ENCODE measurements around the gene RABGAP1L.

RABGAP1L gene

GRCh38 chr1:174301295-174302077 lies 142.2 kb downstream of the RABGAP1L start:
- Histone ChIP-seq H4K91ac (ENCODE audit: low read depth, low read length, poor library complexity) (no peak overlapping the region), H3K4me2 (ENCODE audit: insufficient read depth, low read length, poor library complexity, severe bottlenecking) (no peak overlapping the region), H3K9ac (ENCODE audit: low read depth, low read length, poor library complexity) (no peak overlapping the region), H3K36me3 (replicated peaks in 1 of 2; ENCODE audit: control insufficient read depth in 2 of 2, insufficient read depth in 2 of 2, low read length in 2 of 2) (no peaks in the 10 kb centered on the region), H2BK12ac (ENCODE audit: low read length) (no peak overlapping the region), H2AK5ac (ENCODE audit: low read depth, low read length) (peak overlapping the region; percentile 70), H3K14ac (ENCODE audit: low read length) (no peak overlapping the region), H3K4me1 (ENCODE audit: control insufficient read depth in 2 of 2, insufficient read depth in 1 of 2, low read depth in 1 of 2, low read length in 2 of 2) (no peaks in the 10 kb centered on the region), H2BK5ac (ENCODE audit: low read length) (peak overlapping the region; percentile 11), H4K8ac (ENCODE audit: low read depth, low read length) (no peak overlapping the region), H2BK120ac (ENCODE audit: low read depth, low read length) (no peak overlapping the region), H3K4me3 (ENCODE audit: low read length in 2 of 2) (no peak overlapping the region), H2AFZ (ENCODE audit: low read length) (no peak overlapping the region), H3K18ac (ENCODE audit: low read length) (no peak overlapping the region), H3K9me3 (replicated peaks in 1 of 2; ENCODE audit: control insufficient read depth in 2 of 2, insufficient read depth in 1 of 2, low read depth in 1 of 2, low read length in 2 of 2) (peaks cover 2 to 9% of the 10 kb centered on the region in 2 donors), H3K4ac (ENCODE audit: low read length) (no peak overlapping the region), H3K79me1 (ENCODE audit: low read depth, low read length) (no peaks in the 10 kb centered on the region), H3K27ac (replicated peaks; ENCODE audit: low read length) (no peak overlapping the region), H3K27me3 (ENCODE audit: control insufficient read depth in 3 of 3, insufficient read depth in 3 of 3, low read depth in 1 of 3, low read length in 3 of 3) (no peaks in the 10 kb centered on the region), H2BK15ac (ENCODE audit: low read length) (no peak overlapping the region), H3K23ac (ENCODE audit: low read depth, low read length, poor library complexity) (no peak overlapping the region)
- 100% methylated on average over 1 of the region's 5 CpGs; no CpG with 5 or more reads in 1 of the 2 donors for WGBS, 2 donors (ENCODE audit: extremely low coverage in 2 of 2, insufficient read length in 2 of 2, insufficient replicate concordance in 1 of 2)
- DNase-seq (ENCODE audit: low spot score): no peak

GRCh38 chr1:174308604-174309003 lies 149.3 kb downstream of the RABGAP1L start:
- Histone ChIP-seq H2BK120ac (ENCODE audit: low read depth, low read length) (no peak overlapping the region), H3K9me3 (replicated peaks in 1 of 2; ENCODE audit: control insufficient read depth in 2 of 2, insufficient read depth in 1 of 2, low read depth in 1 of 2, low read length in 2 of 2) (no peaks in the 10 kb centered on the region), H3K4me2 (ENCODE audit: insufficient read depth, low read length, poor library complexity, severe bottlenecking) (no peak overlapping the region), H3K27ac (replicated peaks; ENCODE audit: low read length) (no peak overlapping the region), H2BK15ac (ENCODE audit: low read length) (no peak overlapping the region), H3K79me1 (ENCODE audit: low read depth, low read length) (no peaks in the 10 kb centered on the region), H3K27me3 (ENCODE audit: control insufficient read depth in 3 of 3, insufficient read depth in 3 of 3, low read depth in 1 of 3, low read length in 3 of 3) (no peaks in the 10 kb centered on the region), H3K18ac (ENCODE audit: low read length) (no peak overlapping the region), H3K4me3 (ENCODE audit: low read length in 2 of 2) (no peak overlapping the region), H4K8ac (ENCODE audit: low read depth, low read length) (no peak overlapping the region), H4K91ac (ENCODE audit: low read depth, low read length, poor library complexity) (no peak overlapping the region), H2BK5ac (ENCODE audit: low read length) (no peak overlapping the region), H2BK12ac (ENCODE audit: low read length) (no peak overlapping the region), H3K14ac (ENCODE audit: low read length) (no peak overlapping the region), H3K9ac (ENCODE audit: low read depth, low read length, poor library complexity) (no peak overlapping the region), H3K4ac (ENCODE audit: low read length) (no peak overlapping the region), H3K23ac (ENCODE audit: low read depth, low read length, poor library complexity) (no peak overlapping the region), H2AK5ac (ENCODE audit: low read depth, low read length) (no peak overlapping the region), H3K4me1 (ENCODE audit: control insufficient read depth in 2 of 2, insufficient read depth in 1 of 2, low read depth in 1 of 2, low read length in 2 of 2) (no peaks in the 10 kb centered on the region), H2AFZ (ENCODE audit: low read length) (no peak overlapping the region), H3K36me3 (replicated peaks in 1 of 2; ENCODE audit: control insufficient read depth in 2 of 2, insufficient read depth in 2 of 2, low read length in 2 of 2) (no peaks in the 10 kb centered on the region)
- DNase-seq (ENCODE audit: low spot score): no peak

- Histone ChIP-seq H3K27me3 (ENCODE audit: control insufficient read depth in 3 of 3, insufficient read depth in 3 of 3, low read depth in 1 of 3, low read length in 3 of 3) (no peaks in the 10 kb centered on the region), H2BK12ac (ENCODE audit: low read length) (no peak overlapping the region), H3K9me3 (replicated peaks in 1 of 2; ENCODE audit: control insufficient read depth in 2 of 2, insufficient read depth in 1 of 2, low read depth in 1 of 2, low read length in 2 of 2) (no peaks in the 10 kb centered on the region), H4K8ac (ENCODE audit: low read depth, low read length) (no peak overlapping the region), H2AK5ac (ENCODE audit: low read depth, low read length) (no peak overlapping the region), H3K23ac (ENCODE audit: low read depth, low read length, poor library complexity) (no peak overlapping the region), H3K4ac (ENCODE audit: low read length) (no peak overlapping the region), H3K27ac (replicated peaks; ENCODE audit: low read length) (no peak overlapping the region), H3K4me1 (ENCODE audit: control insufficient read depth in 2 of 2, insufficient read depth in 1 of 2, low read depth in 1 of 2, low read length in 2 of 2) (no peaks in the 10 kb centered on the region), H2AFZ (ENCODE audit: low read length) (no peak overlapping the region), H4K91ac (ENCODE audit: low read depth, low read length, poor library complexity) (no peak overlapping the region), H3K79me1 (ENCODE audit: low read depth, low read length) (no peaks in the 10 kb centered on the region), H3K14ac (ENCODE audit: low read length) (no peak overlapping the region), H2BK120ac (ENCODE audit: low read depth, low read length) (no peak overlapping the region), H3K18ac (ENCODE audit: low read length) (no peak overlapping the region), H3K36me3 (replicated peaks in 1 of 2; ENCODE audit: control insufficient read depth in 2 of 2, insufficient read depth in 2 of 2, low read length in 2 of 2) (no peaks in the 10 kb centered on the region), H3K4me3 (ENCODE audit: low read length in 2 of 2) (no peak overlapping the region), H3K4me2 (ENCODE audit: insufficient read depth, low read length, poor library complexity, severe bottlenecking) (no peak overlapping the region), H3K9ac (ENCODE audit: low read depth, low read length, poor library complexity) (no peak overlapping the region), H2BK15ac (ENCODE audit: low read length) (no peak overlapping the region), H2BK5ac (ENCODE audit: low read length) (no peak overlapping the region)
- DNase-seq (ENCODE audit: low spot score): no peak
Measured at GRCh38 chr1:174309490-174309889, 150.2 kb downstream of the RABGAP1L start.

GRCh38 chr1:174314433-174314832 lies 155.1 kb downstream of the RABGAP1L start:
- Histone ChIP-seq H2AFZ (ENCODE audit: low read length) (no peak overlapping the region), H2BK12ac (ENCODE audit: low read length) (no peak overlapping the region), H3K23ac (ENCODE audit: low read depth, low read length, poor library complexity) (no peak overlapping the region), H3K79me1 (ENCODE audit: low read depth, low read length) (no peaks in the 10 kb centered on the region), H3K4me3 (ENCODE audit: low read length in 2 of 2) (no peak overlapping the region), H3K27me3 (ENCODE audit: control insufficient read depth in 3 of 3, insufficient read depth in 3 of 3, low read depth in 1 of 3, low read length in 3 of 3) (no peaks in the 10 kb centered on the region), H3K36me3 (replicated peaks in 1 of 2; ENCODE audit: control insufficient read depth in 2 of 2, insufficient read depth in 2 of 2, low read length in 2 of 2) (no peaks in the 10 kb centered on the region), H3K4ac (ENCODE audit: low read length) (no peak overlapping the region), H3K4me1 (ENCODE audit: control insufficient read depth in 2 of 2, insufficient read depth in 1 of 2, low read depth in 1 of 2, low read length in 2 of 2) (no peaks in the 10 kb centered on the region), H3K18ac (ENCODE audit: low read length) (no peak overlapping the region), H3K9me3 (replicated peaks in 1 of 2; ENCODE audit: control insufficient read depth in 2 of 2, insufficient read depth in 1 of 2, low read depth in 1 of 2, low read length in 2 of 2) (peaks cover 0 to 11% of the 10 kb centered on the region in 2 donors), H2BK5ac (ENCODE audit: low read length) (no peak overlapping the region), H3K14ac (ENCODE audit: low read length) (no peak overlapping the region), H3K27ac (replicated peaks; ENCODE audit: low read length) (no peak overlapping the region), H3K9ac (ENCODE audit: low read depth, low read length, poor library complexity) (no peak overlapping the region), H4K8ac (ENCODE audit: low read depth, low read length) (no peak overlapping the region), H2BK15ac (ENCODE audit: low read length) (no peak overlapping the region), H2BK120ac (ENCODE audit: low read depth, low read length) (no peak overlapping the region), H3K4me2 (ENCODE audit: insufficient read depth, low read length, poor library complexity, severe bottlenecking) (no peak overlapping the region), H2AK5ac (ENCODE audit: low read depth, low read length) (no peak overlapping the region), H4K91ac (ENCODE audit: low read depth, low read length, poor library complexity) (no peak overlapping the region)
- no CpG with 5 or more reads among the region's 4 CpGs for WGBS, 2 donors (ENCODE audit: extremely low coverage in 2 of 2, insufficient read length in 2 of 2, insufficient replicate concordance in 1 of 2)
- DNase-seq (ENCODE audit: low spot score): no peak

Data from neuronal stem cell (in vitro differentiated cells).